ENCODE results near the gene SPAG8. TPM values are rescaled to one million over a fixed set of nuclear protein-coding genes. Genes with fewer than 3 reads are reported as not detected.

The SPAG8 gene
- total RNA-seq, 1 experiment from 2014 or later = 0.47 TPM

DNA sequence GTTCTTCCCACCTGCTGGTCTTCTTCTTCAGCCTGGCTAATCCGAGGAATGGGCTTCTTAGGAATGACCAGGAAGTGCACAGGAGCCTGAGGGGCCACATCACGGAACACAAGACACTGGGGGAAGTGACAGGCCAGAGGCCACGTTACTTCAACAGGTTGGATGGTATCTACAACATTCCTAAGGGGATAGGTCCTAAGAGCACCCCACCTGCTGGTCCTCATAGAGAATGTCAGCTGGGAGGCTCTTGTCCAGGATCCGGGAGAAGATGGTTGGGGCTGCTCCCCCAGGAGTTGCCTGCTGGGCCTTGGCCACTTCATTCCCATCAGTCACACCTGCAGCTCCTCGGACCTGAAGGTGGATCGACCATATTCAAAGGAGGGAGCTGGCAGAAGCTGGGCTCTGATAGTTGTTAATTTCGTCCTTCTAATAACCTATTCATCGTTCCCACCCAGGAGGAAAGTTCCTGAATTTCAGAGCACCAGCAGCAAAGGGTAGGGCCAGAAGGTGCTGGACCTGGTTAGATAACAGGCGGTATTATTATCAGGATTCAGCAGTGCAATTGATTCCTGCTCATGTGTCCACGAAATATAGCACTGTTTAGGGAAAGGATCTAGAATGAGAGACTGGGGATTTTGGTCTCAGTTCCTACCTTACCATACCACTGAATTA is 1.5 kb upstream of the SPAG8 start:
- peak; percentile 23 for DNase-seq (ENCODE audit: extremely low read depth, low read depth)

DNA sequence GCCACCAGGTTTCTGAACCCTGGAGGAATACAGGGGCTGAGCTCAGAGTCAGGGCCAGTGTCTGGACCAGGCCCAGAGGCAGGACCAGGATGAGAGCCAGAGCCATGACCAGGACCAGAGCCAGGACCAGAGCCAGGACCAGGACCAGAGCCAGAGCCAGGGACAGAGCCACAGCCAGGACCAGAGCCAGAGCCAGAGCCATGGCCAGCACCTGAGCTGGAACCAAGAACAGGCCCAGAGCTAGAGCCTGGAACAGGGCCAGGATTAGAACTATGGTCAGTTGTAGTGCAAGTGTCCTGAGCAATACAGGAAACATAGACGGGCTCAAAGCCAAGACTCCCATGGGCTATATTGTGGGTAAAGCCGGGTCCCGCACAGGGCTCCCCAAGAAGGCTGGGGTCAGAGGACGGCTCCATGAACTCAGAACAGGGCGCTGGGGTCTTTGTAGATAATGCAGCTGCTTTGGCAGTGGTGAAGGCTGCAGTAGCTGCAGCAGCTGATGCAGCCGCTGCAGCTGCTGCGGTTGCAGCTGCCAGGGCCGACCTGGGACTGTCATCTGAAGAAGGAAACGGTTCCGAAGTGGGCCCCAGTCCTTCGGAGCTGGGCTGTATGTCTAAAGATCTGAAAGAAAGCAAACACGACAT is 559 bp downstream of the SPAG8 start:
- DNase-seq (ENCODE audit: extremely low read depth, low read depth) = no peak

DNA sequence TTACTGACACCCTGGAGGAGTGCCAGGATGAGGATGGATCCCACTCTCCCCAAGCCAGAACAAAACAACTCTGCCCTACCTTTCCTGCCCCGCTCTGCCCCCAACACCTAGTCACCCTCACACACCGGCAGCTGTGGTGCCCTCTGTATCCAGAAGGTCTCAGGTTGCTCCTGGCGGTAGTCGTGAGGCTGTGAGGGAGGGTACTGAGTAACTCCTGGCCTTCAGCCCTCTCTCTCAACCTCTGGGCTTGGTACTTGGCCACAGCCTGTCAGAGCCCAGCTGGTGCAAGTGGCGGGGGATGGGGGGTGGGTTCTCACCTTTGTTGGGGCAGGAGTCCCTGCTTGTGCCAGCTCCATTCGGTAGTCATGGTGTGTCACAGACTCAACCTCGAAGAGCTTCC is 1.9 kb downstream of the SPAG8 start:
- DNase-seq (ENCODE audit: extremely low read depth, low read depth) = no peak

DNA sequence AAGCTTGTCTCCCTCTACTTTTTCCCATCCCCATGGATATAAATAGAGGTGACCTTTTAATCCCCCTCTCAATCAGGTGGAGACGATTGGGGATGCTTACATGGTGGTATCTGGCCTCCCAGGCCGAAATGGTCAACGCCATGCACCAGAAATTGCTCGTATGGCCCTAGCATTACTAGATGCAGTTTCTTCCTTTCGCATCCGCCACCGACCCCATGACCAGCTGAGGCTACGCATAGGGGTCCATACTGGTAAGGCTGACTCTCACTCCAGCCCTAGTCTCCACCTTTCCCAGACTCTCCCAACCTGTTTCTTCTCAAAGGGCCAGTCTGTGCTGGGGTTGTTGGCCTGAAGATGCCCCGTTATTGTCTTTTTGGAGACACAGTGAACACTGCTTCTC is 3.6 kb downstream of the SPAG8 start:
- DNase-seq (ENCODE audit: extremely low read depth, low read depth) = no peak

DNA sequence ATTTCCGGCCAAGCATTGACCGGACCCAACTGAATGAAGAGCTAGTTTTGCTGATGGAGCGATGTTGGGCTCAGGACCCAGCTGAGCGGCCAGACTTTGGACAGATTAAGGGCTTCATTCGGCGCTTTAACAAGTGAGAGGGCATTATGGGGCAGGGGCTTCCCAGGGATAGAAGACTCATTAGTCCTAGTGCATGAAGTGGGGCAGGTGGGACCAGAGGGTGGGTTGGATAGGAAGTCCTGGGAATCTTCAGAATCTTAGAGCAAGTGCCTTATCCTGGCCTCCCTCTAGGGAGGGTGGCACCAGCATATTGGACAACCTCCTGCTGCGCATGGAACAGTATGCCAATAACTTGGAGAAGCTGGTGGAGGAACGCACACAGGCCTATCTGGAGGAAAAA is 6.0 kb downstream of the SPAG8 start:
- no peak for DNase-seq (ENCODE audit: extremely low read depth, low read depth)

DNA sequence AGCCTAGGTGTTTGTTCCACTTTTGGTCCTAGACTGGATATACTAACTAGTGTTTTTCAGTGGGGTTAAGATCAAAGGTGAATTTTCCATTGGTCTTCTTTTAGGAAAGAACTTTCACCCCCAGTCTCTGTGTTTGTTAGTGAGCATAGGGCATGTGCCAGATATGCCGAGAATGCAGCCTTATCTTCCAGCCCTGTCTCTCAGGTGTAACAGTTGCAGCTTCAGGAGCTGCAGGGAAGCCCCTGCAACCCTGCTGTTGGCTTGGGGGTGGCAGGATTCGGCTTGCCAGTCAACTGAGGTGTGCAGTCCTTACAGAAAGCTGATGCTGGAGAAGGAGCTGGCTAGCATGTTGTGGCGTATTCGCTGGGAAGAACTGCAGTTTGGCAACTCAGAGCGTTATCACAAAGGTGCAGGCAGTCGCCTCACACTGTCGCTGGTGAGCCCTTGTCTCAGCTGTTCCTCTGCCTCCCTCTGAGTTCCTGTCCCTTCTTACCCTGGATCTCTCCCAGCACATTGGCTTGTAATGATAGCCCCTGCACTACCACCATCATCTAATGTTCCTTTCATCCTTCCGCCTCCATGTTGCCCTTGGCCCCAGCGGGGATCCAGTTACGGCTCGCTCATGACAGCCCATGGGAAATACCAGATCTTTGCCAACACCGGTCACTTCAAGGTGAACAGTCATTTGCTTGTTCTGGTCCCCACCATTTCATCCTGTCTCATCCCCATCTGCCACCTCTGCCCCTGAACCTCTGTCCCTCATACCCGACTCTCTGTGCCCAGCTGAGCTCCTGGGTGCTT is 10.5 kb downstream of the SPAG8 start:
- no peak for DNase-seq (ENCODE audit: extremely low read depth, low read depth)

DNA sequence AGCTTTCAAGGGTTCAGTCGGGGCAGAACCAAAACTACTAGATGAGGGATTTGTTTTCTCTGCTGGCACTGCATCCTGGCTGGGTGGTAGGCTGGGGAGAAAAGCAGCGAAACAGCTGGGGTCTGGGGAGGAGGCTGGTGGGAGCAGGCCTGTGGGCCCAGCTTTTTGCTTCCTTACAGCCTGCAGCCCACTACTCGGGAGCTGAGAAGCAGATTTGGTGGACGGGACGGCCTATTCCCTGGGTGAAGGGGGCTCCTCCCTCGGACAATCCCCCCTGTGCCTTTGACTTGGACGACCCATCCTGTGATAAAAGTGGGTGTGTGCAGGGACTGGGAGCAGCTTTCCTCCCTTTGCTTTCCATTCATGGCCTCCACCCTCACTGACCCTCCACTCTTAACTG is 11.5 kb downstream of the SPAG8 start:
- no peak for DNase-seq (ENCODE audit: extremely low read depth, low read depth)

DNA sequence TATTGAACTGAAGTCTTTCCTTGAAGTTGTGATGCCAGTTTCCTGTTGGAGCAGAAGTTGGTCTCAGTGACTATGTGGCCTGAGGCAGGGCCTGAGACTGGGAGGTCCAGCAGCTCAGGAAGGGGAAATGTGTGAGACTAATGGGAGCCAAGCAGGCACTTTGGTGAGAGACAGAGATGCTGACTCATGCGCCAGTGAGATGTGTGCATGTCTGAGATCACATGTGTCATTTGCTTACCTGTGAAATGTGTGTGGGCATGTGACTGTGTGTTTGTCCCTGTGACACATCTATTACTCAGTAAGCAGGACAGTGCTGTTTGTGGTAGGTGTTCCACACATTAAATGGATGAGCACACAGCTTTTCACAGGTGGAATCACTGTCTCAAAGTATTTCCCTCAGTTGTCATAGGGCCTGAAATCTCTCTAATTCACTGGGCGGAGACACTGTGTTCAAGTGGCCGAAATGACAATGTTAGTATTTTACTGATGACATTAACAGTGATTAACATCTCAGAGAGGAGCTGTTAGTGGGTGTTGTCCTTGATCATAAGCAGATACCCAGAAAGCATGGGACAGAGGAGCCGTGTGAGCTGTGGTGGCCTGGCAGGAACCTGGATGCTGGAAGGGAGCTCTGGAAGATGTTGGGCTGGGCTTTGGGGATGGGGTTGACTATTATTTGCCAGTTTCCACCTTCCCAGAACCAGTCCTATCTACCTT is 13.2 kb downstream of the SPAG8 start:
- DNase-seq (ENCODE audit: extremely low read depth, low read depth) = peak; percentile 21

DNA sequence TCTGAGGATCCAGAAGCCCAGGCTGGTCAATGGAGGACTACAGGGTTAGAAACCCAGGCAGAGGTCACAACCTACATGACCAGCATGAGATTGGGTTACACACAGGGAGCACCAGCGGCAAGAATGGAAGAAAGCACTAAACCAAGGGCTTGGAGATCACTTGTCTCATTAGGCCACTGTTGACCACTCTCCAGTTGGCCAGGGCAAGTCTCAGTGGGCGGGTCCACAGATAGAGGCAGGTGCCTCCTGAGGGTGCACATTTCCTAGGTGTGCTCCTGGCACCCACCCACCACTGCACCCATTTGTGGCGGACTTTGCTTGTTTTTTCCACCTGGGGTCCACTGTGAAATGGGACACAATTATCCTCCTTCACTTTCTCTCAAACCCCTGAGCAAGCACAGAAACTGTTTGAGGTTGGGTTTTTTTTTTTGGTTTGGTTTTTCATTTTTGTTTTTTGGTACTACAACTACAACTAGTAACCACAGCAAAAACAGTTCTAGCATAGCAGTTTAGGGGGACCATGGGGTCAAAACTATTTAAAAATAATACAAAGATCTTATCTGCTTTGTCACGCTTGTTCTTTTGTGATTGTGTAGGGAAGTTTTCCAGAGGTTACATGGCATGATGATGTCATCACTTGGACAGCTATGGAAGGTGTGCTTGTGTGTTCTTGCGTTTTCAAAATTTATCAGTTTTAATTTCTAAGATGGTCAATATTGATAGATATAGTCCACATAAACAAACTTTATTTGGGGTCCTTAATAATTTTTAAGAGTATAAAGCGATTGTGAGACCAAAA is 14.6 kb downstream of the SPAG8 start:
- no peak for DNase-seq (ENCODE audit: extremely low read depth, low read depth)

DNA sequence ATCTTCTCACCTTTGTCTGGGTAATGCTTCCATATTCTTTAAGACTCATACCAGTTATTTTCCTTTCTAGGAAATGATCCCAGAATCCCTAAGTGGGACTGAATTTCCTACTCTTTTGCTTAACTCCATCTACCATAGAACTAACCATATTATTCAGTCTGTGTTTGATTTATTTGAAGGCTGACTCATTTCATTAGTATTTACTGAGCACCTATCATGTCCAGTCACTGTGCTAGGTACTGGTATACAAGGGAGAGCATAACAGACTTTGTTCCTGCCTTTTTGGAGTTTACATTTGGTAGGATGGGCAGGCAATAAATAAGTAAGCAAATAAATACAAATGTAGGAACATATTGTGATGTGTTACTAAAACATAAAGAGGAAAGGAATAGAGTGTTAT is 16.4 kb downstream of the SPAG8 start:
- no peak for DNase-seq (ENCODE audit: extremely low read depth, low read depth)

DNA sequence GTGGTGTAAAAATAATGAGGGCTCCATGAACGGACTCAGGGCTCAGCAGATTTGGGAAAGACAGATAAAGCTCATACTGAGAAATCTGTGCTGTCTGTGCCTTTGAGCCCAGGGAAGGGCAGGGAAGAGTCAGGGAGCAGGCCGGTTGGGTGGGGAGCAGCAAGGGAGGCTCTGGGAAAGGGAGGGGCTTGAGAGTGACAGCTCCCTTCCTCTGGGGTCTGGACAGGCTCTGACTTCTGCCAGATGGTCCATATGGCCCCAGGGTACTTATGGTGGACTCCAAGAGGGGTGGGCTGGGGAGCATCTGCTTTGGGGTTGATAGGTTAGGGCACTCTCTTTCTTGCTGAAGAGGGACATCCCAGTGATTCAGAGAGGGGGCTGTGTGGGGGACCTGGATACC is 18.6 kb downstream of the SPAG8 start:
- DNase-seq (ENCODE audit: extremely low read depth, low read depth) = no peak

DNA sequence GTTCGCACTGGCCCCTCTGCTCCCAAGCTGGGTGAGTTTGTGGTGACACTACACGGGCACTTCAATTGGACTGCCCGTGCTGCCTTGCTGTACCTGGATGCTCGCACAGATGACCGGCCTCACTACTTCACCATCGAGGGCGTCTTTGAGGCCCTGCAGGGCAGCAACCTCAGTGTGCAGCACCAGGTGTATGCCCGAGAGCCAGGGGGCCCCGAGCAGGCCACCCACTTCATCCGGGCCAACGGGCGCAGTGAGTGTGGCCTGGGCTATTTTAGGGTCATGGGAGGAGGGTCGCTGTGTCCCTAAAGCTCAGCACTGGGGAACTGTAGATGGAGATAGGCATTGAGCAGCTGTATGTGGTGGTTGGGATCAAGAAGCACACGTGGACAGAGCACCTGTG is 19.2 kb downstream of the SPAG8 start:
- no peak for DNase-seq (ENCODE audit: extremely low read depth, low read depth)

DNA sequence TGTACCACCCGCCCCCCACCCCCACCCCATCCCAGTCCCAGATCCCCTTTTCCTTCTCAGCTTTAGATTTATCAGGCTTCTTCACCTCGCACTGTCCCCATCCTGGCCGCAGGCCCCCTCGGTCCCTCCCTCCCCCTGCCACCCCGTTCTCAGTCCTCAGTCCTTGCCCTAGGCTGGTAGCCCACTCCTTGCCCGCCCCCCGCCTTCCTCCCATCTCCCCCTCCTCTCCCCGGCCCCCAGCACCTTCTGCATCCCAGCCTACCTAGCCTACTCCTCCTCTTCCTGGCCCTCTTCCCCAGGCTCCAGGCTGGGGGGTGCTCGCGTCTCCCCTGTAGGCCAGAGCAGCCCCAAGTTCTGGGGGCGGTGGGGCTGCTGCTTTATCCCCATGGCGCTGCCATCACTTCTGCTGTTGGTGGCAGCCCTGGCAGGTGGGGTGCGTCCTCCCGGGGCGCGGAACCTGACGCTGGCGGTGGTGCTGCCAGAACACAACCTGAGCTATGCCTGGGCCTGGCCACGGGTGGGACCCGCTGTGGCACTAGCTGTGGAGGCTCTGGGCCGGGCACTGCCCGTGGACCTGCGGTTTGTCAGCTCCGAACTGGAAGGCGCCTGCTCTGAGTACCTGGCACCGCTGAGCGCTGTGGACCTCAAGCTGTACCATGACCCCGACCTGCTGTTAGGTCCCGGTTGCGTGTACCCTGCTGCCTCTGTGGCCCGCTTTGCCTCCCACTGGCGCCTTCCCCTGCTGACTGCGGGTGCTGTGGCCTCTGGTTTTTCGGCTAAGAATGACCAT is 19.8 kb downstream of the SPAG8 start:
- DNase-seq (ENCODE audit: extremely low read depth, low read depth) = no peak

DNA sequence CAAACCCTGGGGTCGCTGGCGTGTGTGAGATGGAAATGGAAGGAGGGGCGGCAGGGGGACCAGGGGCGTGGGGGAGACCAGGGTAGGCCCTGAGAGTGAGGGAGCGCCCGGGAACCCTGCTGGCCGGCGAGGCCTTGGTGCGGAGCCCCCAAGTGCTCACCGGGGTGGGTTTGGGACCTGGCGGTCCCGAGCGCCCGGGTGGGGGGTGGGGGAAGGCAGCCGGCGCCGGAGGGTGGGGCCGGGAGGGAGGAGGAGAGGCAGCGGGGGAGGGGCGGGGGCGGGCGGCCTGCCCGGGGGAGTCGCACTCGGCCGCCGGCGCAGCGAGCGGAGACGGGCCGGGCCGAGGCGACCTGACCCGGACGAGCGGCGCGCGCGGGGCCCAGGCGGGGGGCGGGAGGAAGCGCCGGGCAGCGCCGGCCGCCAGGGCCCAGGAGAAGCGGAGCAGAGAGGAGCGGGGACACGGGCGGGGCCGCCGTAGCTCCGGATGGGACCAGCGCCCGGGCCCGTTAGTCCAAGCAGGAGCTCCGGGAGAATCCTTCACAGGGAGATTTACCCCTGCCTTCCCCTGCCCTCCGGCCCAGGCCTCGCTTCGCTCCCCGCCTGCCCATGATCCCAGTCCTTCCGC is 20.7 kb downstream of the SPAG8 start, which contains the start of gene NPR2:
Gene NPR2 (plus strand): TSS at position 295 of the 625 bp plus-strand sequence. CDS start 818 bp downstream, outside the sequence.
- no peak for DNase-seq (ENCODE audit: extremely low read depth, low read depth)

DNA sequence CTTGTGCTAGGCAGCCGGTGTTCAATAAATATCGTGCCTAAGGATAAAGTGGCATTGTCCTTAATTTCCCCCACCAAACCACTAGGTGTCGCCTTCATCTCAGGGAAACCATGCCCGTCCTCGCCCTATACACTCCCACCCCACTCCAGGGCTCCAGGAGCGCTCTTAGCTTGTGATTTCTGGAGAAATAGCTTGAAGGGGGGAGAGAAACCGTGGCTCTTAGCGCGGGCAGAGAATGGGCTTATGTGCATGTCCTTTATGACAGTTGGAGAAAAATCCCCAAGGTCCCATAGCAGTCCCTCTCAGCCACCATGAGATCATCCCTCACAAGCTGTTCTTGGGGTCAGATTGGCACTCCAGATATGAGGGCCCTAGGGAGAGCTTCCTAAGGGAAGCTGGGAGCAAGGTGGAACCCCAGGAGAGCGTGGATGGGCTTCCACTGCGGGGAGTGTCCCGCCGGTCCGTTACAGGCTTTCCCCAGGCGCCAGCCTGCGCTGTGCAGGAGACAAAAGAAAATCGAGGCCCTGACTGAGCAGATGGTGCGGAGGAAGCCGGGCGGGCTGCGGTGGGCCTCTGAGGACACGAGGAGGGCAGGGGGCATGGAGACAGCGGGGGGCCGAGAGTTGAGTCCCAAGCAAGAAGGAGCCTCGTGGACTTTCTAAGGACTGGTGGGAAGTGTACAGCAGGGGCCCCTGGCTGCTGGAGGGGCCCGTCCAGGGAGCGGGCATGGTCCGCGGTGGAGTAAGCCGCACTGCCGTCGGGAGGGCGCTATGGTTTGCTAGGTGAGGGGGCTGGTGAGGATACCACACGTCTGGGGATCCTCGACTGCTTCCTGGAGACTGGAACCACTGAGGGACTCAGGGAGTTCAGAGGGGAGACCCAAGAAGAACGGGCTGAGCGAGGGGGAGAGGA is 21.4 kb downstream of the SPAG8 start:
- peak; percentile 57 for DNase-seq (ENCODE audit: extremely low read depth, low read depth)

DNA sequence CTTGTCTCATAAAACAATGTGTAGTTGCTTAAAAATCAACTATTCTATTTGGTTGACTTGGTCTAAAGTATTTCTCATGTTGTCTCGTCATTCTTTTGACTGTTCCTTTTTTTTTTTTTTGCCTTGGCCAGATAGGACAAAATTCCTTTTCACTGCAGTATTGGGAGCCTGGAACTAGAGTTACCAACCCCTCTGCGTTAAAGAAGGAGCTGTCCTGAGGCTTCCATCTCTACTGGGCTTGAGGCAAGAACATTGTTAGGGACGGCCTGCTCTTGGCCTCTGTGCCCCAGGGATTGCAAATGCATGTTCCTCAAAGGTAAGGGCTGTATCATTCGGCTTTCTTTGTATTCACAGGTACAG is 22.1 kb downstream of the SPAG8 start:
- no peak for DNase-seq (ENCODE audit: extremely low read depth, low read depth)

DNA sequence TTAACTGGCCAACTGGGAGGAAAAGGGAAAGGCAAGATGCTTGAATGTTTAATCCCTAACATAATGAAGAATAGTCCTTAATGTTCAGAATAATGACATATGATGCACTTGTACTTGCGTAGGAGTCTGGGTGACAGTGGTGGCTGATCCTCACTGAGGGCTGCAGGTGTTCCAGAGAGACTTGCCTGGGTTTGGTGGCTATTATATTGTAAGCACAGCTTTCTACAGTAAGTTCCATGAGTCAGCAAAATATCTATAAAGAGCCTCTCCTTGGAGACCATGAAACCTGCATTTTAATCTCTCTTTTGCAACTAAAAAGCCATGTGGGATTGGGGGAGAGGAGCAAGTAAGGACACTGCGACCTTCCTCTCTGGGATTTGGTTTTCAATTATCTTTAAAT is 22.5 kb downstream of the SPAG8 start:
- no peak for DNase-seq (ENCODE audit: extremely low read depth, low read depth)

DNA sequence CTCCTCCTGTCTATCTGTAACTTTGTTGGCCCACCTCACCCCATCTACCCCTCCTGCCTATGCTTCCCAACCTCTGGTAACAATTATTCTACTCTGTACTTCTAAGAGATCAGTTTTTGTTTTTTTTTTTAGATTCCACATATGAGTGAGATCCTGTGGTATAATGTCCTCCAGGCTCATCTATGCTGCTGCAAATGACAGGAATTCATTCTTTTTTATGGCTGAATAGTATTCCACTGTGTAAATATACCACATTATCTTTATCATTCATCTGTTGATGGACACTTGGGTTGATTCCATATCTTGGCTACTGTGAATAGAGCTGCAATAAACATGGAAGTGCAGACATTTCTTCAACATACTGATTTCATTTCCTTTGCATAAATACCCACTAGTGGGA is 28.6 kb downstream of the SPAG8 start:
- no peak for DNase-seq (ENCODE audit: extremely low read depth, low read depth)
